HL-60/S4 treated with retinoic acid at 250 ng/mL for 4 days and 3 days (cell line): ENCODE measurements around the gene CDK5R2.

ENCODE experiments used
- in situ Hi-C: fragments of 300-500 bp; cut with MboI; formaldehyde crosslinking; loops from 2 replicates; pipeline ENCODE4 v1.7.0; 2022; ENCODE audit warnings: low sequenced_read_pairs

Gene CDK5R2

GRCh38 chr2:218961651-218962570, 2.4 kb downstream of the CDK5R2 start:
- in situ Hi-C loops, result no loop called here

GRCh38 chr2:218962859-218963492, 3.5 kb downstream of the CDK5R2 start:
- in situ Hi-C loops, result no loop called here

GRCh38 chr2:218963601-218964000, 4.1 kb downstream of the CDK5R2 start:
- in situ Hi-C loops, result no loop called here

- in situ Hi-C loops, result no loop called here
Measured at GRCh38 chr2:218964041-218964771, 4.7 kb downstream of the CDK5R2 start.

- in situ Hi-C loops, result no loop called here
Measured at GRCh38 chr2:218970894-218971293, 11.4 kb downstream of the CDK5R2 start.

- in situ Hi-C loops, result no loop called here
Measured at GRCh38 chr2:218975060-218975777, 15.8 kb downstream of the CDK5R2 start.

GRCh38 chr2:218979846-218980734, 20.6 kb downstream of the CDK5R2 start:
- in situ Hi-C loops, result no loop called here

GRCh38 chr2:218980735-218981389, 21.4 kb downstream of the CDK5R2 start:
- in situ Hi-C loops, result no loop called here

GRCh38 chr2:218981390-218981880, 22.0 kb downstream of the CDK5R2 start:
- in situ Hi-C loops, result no loop called here

- in situ Hi-C loops, result no loop called here
Measured at GRCh38 chr2:218981881-218982585, 22.6 kb downstream of the CDK5R2 start.

GRCh38 chr2:218982586-218983262, 23.3 kb downstream of the CDK5R2 start:
- in situ Hi-C loops, result no loop called here

- in situ Hi-C loops, result no loop called here
Measured at GRCh38 chr2:218983263-218983933, 23.9 kb downstream of the CDK5R2 start.

- in situ Hi-C loops, result no loop called here
Measured at GRCh38 chr2:218983934-218984238, 24.4 kb downstream of the CDK5R2 start.

- in situ Hi-C loops, result no loop called here
Measured at GRCh38 chr2:218984239-218985020, 25.0 kb downstream of the CDK5R2 start.

- in situ Hi-C loops, result no loop called here
Measured at GRCh38 chr2:218985021-218985324, 25.5 kb downstream of the CDK5R2 start, which contains the start of gene FEV. FEV (minus strand) TSS chr2:218985184; CDS start chr2:218985075, 109 bp downstream.

GRCh38 chr2:218985325-218986091, 26.0 kb downstream of the CDK5R2 start:
- in situ Hi-C loops, result no loop called here
